Liver (tissue), 3 donors: ENCODE data around the gene RNF175.

ENCODE experiments used
- EGR1 ChIP-seq, 2 donors: IDR thresholded peaks; 2 replicates each; pipeline ENCODE4 v1.6.1; 2016 to 2018; ENCODE audit warnings: antibody characterized with exemption in 2 of 2, low read depth in 2 of 2
- FOXA1 ChIP-seq: IDR thresholded peaks from 2 replicates; pipeline ENCODE4 v1.6.1; 2016; ENCODE audit warnings: antibody characterized with exemption
- GABPA ChIP-seq, 2 donors: IDR thresholded peaks in 1 of 2; conservative IDR thresholded peaks in 1 of 2; 2 replicates each; pipeline ENCODE4 v1.6.1; 2016; ENCODE audit warnings: antibody characterized with exemption in 2 of 2, mild to moderate bottlenecking in 1 of 2, moderate library complexity in 1 of 2
- JUND ChIP-seq, 2 donors: IDR thresholded peaks; 2 replicates each; pipeline ENCODE4 v1.6.1; 2016; ENCODE audit warnings: antibody characterized with exemption in 2 of 2
- RAD21 ChIP-seq, 2 donors: IDR thresholded peaks; 2 replicates each; pipeline ENCODE4 v1.6.1; 2016; ENCODE audit warnings: antibody characterized with exemption in 2 of 2, mild to moderate bottlenecking in 2 of 2
- REST ChIP-seq: IDR thresholded peaks from 2 replicates; pipeline ENCODE4 v1.6.1; 2016; ENCODE audit warnings: antibody characterized with exemption, mild to moderate bottlenecking
- TAF1 ChIP-seq: conservative IDR thresholded peaks from 2 replicates; pipeline ENCODE4 v1.6.1; 2016; ENCODE audit warnings: antibody characterized with exemption, mild to moderate bottlenecking
- YY1 ChIP-seq: IDR thresholded peaks from 2 replicates; pipeline ENCODE4 v1.6.1; 2016; ENCODE audit warnings: antibody characterized with exemption, mild to moderate bottlenecking
- TF ChIP-seq, protein P1 (sequence below): fragments of 150-350 bp; IDR thresholded peaks from 2 replicates; pipeline ENCODE4 v1.5.1; 2017; ENCODE audit warnings: improper control_type of control experiment, low read depth, low read length; ENCODE audit not compliant: missing input control
- TF ChIP-seq, protein P2 (sequence below): IDR thresholded peaks from 2 replicates; pipeline ENCODE4 v1.6.1; 2016; ENCODE audit warnings: antibody characterized with exemption
- TF ChIP-seq, protein P3 (sequence below): IDR thresholded peaks from 2 replicates; pipeline ENCODE4 v1.6.1; 2016; ENCODE audit warnings: antibody characterized with exemption
- donor health status: healthy.
- donor health status: healthy.

- TF ChIP-seq, protein P1, sequence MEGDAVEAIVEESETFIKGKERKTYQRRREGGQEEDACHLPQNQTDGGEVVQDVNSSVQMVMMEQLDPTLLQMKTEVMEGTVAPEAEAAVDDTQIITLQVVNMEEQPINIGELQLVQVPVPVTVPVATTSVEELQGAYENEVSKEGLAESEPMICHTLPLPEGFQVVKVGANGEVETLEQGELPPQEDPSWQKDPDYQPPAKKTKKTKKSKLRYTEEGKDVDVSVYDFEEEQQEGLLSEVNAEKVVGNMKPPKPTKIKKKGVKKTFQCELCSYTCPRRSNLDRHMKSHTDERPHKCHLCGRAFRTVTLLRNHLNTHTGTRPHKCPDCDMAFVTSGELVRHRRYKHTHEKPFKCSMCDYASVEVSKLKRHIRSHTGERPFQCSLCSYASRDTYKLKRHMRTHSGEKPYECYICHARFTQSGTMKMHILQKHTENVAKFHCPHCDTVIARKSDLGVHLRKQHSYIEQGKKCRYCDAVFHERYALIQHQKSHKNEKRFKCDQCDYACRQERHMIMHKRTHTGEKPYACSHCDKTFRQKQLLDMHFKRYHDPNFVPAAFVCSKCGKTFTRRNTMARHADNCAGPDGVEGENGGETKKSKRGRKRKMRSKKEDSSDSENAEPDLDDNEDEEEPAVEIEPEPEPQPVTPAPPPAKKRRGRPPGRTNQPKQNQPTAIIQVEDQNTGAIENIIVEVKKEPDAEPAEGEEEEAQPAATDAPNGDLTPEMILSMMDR, result no peak
- TF ChIP-seq, protein P2, sequence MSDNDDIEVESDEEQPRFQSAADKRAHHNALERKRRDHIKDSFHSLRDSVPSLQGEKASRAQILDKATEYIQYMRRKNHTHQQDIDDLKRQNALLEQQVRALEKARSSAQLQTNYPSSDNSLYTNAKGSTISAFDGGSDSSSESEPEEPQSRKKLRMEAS, result no peak
- no peak for TF ChIP-seq GABPA (IDR thresholded peaks at IDR 0.05 in 1 of 2, conservative IDR thresholded peaks at IDR 0.05 in 1 of 2)
- TF ChIP-seq REST, result no peak
- TF ChIP-seq, protein P3, sequence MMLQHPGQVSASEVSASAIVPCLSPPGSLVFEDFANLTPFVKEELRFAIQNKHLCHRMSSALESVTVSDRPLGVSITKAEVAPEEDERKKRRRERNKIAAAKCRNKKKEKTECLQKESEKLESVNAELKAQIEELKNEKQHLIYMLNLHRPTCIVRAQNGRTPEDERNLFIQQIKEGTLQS, result no peak
- no peak for TF ChIP-seq FOXA1
- TF ChIP-seq JUND (IDR thresholded peaks at IDR 0.05), result no peak
- no peak for TF ChIP-seq EGR1 (IDR thresholded peaks at IDR 0.05; ENCODE audit: low read depth in 2 of 2)
- TF ChIP-seq YY1, result no peak
- TF ChIP-seq TAF1, result no peak
- TF ChIP-seq RAD21 (IDR thresholded peaks at IDR 0.05), result no peak
Measured at GRCh38 chr4:153787575-153787974, 27.8 kb upstream of the RNF175 start.
